Astrocyte (in vitro differentiated cells and primary cell): Measurements from ENCODE around the gene ZSWIM8. TPM values are rescaled to one million over a fixed set of nuclear protein-coding genes. Genes with fewer than 3 reads are reported as not detected.
A peak's percentile ranks its signal among the peaks of the same experiment; 100 is the strongest.
"Not testable (repeated sequence)": the region's sequence is repeated elsewhere in the genome, so short reads cannot be mapped to it uniquely, and the experiment has no call there.

Experiments used
- DNase-seq: peaks from one replicate; pipeline ENCODE4 v3.0.0-alpha.2; 2010; ENCODE audit warnings: low read depth
- FAIRE-seq: peaks from 2 replicates; lab custom pipeline; 2011; peaks lifted over from hg19 to GRCh38; lab: Jason Lieb, UNC
- H2AFZ ChIP-seq: 2 replicates; pipeline ENCODE4 v1.6.0; 2012; ENCODE audit warnings: low read depth, low read length, inconsistent platforms
- H3K27ac ChIP-seq: 2 replicates; pipeline ENCODE4 v1.5.1; 2011; ENCODE audit warnings: low read depth, low read length, inconsistent platforms
- H3K27me3 ChIP-seq: 2 replicates; pipeline ENCODE4 v1.6.0; 2011; ENCODE audit warnings: low read length, inconsistent platforms; ENCODE audit not compliant: insufficient read depth
- H3K36me3 ChIP-seq: 2 replicates; pipeline ENCODE4 v1.5.1; 2011; ENCODE audit warnings: low read length, inconsistent platforms; ENCODE audit not compliant: insufficient read depth
- H3K4me1 ChIP-seq: 2 replicates; pipeline ENCODE4 v1.5.1; 2011; ENCODE audit warnings: low read length, inconsistent platforms; ENCODE audit not compliant: insufficient read depth
- H3K4me2 ChIP-seq: 2 replicates; pipeline ENCODE4 v1.6.0; 2012; ENCODE audit warnings: low read length, inconsistent platforms
- H3K4me3 ChIP-seq: 2 replicates; pipeline ENCODE4 v1.5.1; 2011; ENCODE audit warnings: low read depth, mild to moderate bottlenecking, low read length, inconsistent platforms; ENCODE audit not compliant: insufficient read depth
- H3K79me2 ChIP-seq: 2 replicates; pipeline ENCODE4 v1.6.0; 2012; ENCODE audit warnings: mild to moderate bottlenecking, low read length, inconsistent platforms; ENCODE audit not compliant: insufficient read depth
- H3K9ac ChIP-seq: 2 replicates; pipeline ENCODE4 v1.6.0; 2012; ENCODE audit warnings: mild to moderate bottlenecking, low read length, inconsistent platforms
- H3K9me3 ChIP-seq: 2 replicates; pipeline ENCODE4 v1.5.1; 2012; ENCODE audit warnings: low read depth, mild to moderate bottlenecking, low read length, inconsistent platforms; ENCODE audit not compliant: insufficient read depth
- H4K20me1 ChIP-seq: 2 replicates; pipeline ENCODE4 v1.6.0; 2012; ENCODE audit warnings: low read length, inconsistent platforms; ENCODE audit not compliant: insufficient read depth
- H3K27ac Mint-ChIP-seq: one replicate; pipeline ENCODE4 v1.8.0; 2021; ENCODE audit warnings: mild to moderate bottlenecking, mixed read lengths; ENCODE audit not compliant: unreplicated experiment
- H3K27me3 Mint-ChIP-seq: one replicate; pipeline ENCODE4 v1.8.0; 2021; ENCODE audit warnings: low read depth, mixed read lengths; ENCODE audit not compliant: unreplicated experiment
- H3K36me3 Mint-ChIP-seq: one replicate; pipeline ENCODE4 v1.8.0; 2021; ENCODE audit warnings: low read depth, mixed read lengths; ENCODE audit not compliant: unreplicated experiment
- H3K4me1 Mint-ChIP-seq: one replicate; pipeline ENCODE4 v1.8.0; 2021; ENCODE audit warnings: low read depth, mixed read lengths; ENCODE audit not compliant: unreplicated experiment
- H3K4me3 Mint-ChIP-seq: one replicate; pipeline ENCODE4 v1.8.0; 2021; ENCODE audit warnings: mild to moderate bottlenecking, moderate library complexity, mixed read lengths; ENCODE audit not compliant: unreplicated experiment
- H3K9me3 Mint-ChIP-seq: one replicate; pipeline ENCODE4 v1.8.0; 2021; ENCODE audit warnings: mild to moderate bottlenecking, mixed read lengths; ENCODE audit not compliant: unreplicated experiment
- EZH2 ChIP-seq: IDR thresholded peaks from 2 replicates; pipeline ENCODE4 v1.6.1; 2012; ENCODE audit warnings: mild to moderate bottlenecking, low read length, inconsistent platforms; ENCODE audit not compliant: insufficient read depth
- total RNA-seq: library from RNA; stranded (reverse); gene quantifications from 2 replicates; pipeline ENCODE4 v1.2.1, GENCODE V29; 2021
- TF ChIP-seq, protein P1 (sequence below): IDR thresholded peaks from 2 replicates; pipeline ENCODE4 v1.5.1; 2011; ENCODE audit warnings: low read depth, mild to moderate bottlenecking, inconsistent platforms, low read length, moderate library complexity; ENCODE audit not compliant: insufficient read depth

ZSWIM8 gene
- total RNA-seq, 1 donor from 2014 or later, result 70.2 TPM

DNA sequence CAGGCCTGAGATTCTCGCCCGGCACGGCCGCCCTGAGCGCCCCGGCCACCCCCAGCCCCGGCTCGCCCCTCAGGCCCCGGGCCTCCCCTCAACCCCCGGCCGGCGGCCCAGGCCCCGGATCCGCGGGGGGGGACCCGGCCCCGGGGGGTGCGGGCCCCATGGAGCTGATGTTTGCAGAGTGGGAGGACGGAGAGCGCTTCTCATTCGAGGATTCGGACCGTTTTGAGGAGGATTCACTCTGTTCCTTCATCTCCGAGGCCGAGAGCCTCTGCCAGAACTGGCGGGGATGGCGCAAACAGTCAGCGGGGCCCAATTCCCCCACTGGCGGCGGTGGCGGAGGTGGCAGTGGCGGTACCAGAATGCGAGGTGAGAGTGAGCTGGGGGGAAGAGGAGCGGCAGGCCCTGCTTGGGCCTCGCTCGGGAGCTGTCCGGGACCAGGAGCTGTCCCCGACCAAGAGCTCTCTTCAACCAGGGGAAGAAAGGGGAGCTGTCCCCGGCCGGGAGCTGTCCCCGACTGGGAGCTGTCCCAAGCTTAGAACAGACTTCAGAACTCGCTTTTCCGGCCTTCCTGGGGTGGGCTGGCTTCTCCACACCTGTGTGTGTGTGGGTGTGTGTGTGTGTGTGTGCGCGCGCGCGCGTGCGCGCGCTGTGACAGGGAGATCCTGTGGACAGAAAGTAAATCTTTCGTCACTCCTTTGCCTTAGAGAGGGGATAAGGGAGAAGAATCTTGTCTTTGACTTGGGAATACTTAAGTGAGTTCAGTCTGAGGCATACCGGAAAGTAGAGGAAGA is 510 bp downstream of the ZSWIM8 start:
- H3K9ac ChIP-seq, result peak overlapping the region; percentile 85
- TF ChIP-seq EZH2, result no peak
- TF ChIP-seq, protein P1, sequence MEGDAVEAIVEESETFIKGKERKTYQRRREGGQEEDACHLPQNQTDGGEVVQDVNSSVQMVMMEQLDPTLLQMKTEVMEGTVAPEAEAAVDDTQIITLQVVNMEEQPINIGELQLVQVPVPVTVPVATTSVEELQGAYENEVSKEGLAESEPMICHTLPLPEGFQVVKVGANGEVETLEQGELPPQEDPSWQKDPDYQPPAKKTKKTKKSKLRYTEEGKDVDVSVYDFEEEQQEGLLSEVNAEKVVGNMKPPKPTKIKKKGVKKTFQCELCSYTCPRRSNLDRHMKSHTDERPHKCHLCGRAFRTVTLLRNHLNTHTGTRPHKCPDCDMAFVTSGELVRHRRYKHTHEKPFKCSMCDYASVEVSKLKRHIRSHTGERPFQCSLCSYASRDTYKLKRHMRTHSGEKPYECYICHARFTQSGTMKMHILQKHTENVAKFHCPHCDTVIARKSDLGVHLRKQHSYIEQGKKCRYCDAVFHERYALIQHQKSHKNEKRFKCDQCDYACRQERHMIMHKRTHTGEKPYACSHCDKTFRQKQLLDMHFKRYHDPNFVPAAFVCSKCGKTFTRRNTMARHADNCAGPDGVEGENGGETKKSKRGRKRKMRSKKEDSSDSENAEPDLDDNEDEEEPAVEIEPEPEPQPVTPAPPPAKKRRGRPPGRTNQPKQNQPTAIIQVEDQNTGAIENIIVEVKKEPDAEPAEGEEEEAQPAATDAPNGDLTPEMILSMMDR, result no peak
- peak overlapping the region; percentile 72 for H3K27ac ChIP-seq
- no peaks in the 10 kb centered on the region for H3K9me3 ChIP-seq
- Mint-ChIP-seq H3K36me3 (peaks cover 10% of the 10 kb centered on the region), H3K27me3 (no peaks in the 10 kb centered on the region), H3K9me3 (no peaks in the 10 kb centered on the region), H3K4me1 (peaks cover 14% of the 10 kb centered on the region), H3K27ac (peak overlapping the region; percentile 91), H3K4me3 (peak overlapping the region; percentile 100)
- DNase-seq, result peak; percentile 63
- H3K4me1 ChIP-seq, result peaks cover 22% of the 10 kb centered on the region
- H2AFZ ChIP-seq, result peak overlapping the region; percentile 94
- H3K4me2 ChIP-seq, result peak overlapping the region; percentile 98
- peaks cover 80% of the 10 kb centered on the region for H3K79me2 ChIP-seq
- peaks cover 15% of the 10 kb centered on the region for H3K36me3 ChIP-seq
- H3K27me3 ChIP-seq, result no peaks in the 10 kb centered on the region
- peaks cover 54% of the 10 kb centered on the region for H4K20me1 ChIP-seq
- H3K4me3 ChIP-seq, result peak overlapping the region; percentile 81
- FAIRE-seq, result no peak

- Mint-ChIP-seq H3K9me3 (no peaks in the 10 kb centered on the region), H3K4me1 (peaks cover 14% of the 10 kb centered on the region), H3K4me3 (peak overlapping the region; percentile 100), H3K27me3 (no peaks in the 10 kb centered on the region), H3K27ac (peak overlapping the region; percentile 91), H3K36me3 (peaks cover 14% of the 10 kb centered on the region)
- H3K27me3 ChIP-seq, result no peaks in the 10 kb centered on the region
- peak overlapping the region; percentile 81 for H3K4me3 ChIP-seq
- H3K27ac ChIP-seq, result peak overlapping the region; percentile 72
- DNase-seq (no peak), FAIRE-seq (no peak)
- TF ChIP-seq, protein P1, result no peak
- TF ChIP-seq EZH2, result no peak
- no peaks in the 10 kb centered on the region for H3K9me3 ChIP-seq
- H2AFZ ChIP-seq, result peak overlapping the region; percentile 14
- H3K4me2 ChIP-seq, result peak overlapping the region; percentile 98
- H3K36me3 ChIP-seq, result peaks cover 15% of the 10 kb centered on the region
- peaks cover 55% of the 10 kb centered on the region for H4K20me1 ChIP-seq
- H3K79me2 ChIP-seq, result peaks cover 74% of the 10 kb centered on the region
- peaks cover 19% of the 10 kb centered on the region for H3K4me1 ChIP-seq
- H3K9ac ChIP-seq, result peak overlapping the region; percentile 85
These were observed 1.1 kb downstream of the ZSWIM8 start for GRCh38 chr10:73786512-73786885.

DNA sequence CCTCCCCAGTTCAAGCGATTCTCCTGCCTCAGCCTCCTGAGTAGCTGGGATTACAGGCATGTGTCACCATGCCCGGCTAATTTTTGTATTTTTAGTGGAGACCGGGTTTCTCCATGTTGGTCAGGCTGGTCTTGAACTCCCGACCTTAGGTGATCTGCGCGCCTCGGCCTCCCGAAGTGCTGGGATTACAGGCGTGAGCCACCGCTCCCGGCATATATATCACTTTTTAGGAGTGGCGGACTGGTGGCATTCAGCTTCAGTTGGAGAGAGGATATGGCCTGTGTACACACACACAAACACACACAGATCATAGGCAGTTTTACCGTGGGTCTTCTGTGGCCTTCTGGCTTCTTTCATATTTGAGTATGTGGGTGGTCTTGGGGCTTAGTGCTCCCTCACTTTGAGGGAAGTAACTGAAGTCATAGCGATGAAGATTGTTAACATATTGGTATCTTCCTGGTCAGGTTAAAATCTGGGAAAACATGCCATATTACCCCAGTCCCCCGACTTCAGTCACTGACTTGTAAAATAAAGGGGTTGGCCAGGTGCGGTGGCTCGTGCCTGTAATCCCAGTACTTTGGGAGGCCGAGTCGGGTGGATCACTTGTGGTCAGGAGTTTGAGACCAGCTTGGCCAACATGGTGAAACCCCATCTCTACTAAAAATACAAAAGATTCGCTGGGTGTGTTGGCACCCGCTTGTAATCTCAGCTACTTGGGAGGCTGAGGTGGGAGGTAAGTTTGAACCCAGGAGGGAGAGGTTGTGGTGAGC is 1.8 kb downstream of the ZSWIM8 start:
- H3K79me2 ChIP-seq, result peaks cover 67% of the 10 kb centered on the region

More for the DNA sequence above, 1.8 kb downstream of the ZSWIM8 start:
- H3K9ac ChIP-seq, H2AFZ ChIP-seq, H3K27ac ChIP-seq, H3K9me3 Mint-ChIP-seq, DNase-seq, H3K27me3 ChIP-seq, H3K9me3 ChIP-seq, H3K27me3 Mint-ChIP-seq, FAIRE-seq: not testable (repeated sequence)
- Mint-ChIP-seq H3K4me3 (peak overlapping the region; percentile 100), H3K36me3 (peaks cover 15% of the 10 kb centered on the region), H3K27ac (peak overlapping the region; percentile 62), H3K4me1 (peaks cover 14% of the 10 kb centered on the region)
- Histone ChIP-seq H4K20me1 (peaks cover 56% of the 10 kb centered on the region), H3K4me3 (peak overlapping the region; percentile 81), H3K36me3 (peaks cover 15% of the 10 kb centered on the region), H3K4me1 (peaks cover 19% of the 10 kb centered on the region), H3K4me2 (peak overlapping the region; percentile 98)
